Cortex of kidney (tissue), 1 donor: Measurements from ENCODE around the gene VRK1.
A peak's percentile ranks its signal among the peaks of the same experiment; 100 is the strongest.
"Not testable (repeated sequence)": the region's sequence is repeated elsewhere in the genome, so short reads cannot be mapped to it uniquely, and the experiment has no call there.

Experiments used
- DNase-seq: peaks from one replicate; lab custom pipeline; 2025; lab: John Stamatoyannopoulos, UW

VRK1 gene

GRCh38 chr14:96796851-96797581 is at the start of gene VRK1:
Gene VRK1 (plus strand): TSS chr14:96797382. CDS start chr14:96833472, 36,090 bp downstream.
- DNase-seq, result peak; percentile 44

DNA sequence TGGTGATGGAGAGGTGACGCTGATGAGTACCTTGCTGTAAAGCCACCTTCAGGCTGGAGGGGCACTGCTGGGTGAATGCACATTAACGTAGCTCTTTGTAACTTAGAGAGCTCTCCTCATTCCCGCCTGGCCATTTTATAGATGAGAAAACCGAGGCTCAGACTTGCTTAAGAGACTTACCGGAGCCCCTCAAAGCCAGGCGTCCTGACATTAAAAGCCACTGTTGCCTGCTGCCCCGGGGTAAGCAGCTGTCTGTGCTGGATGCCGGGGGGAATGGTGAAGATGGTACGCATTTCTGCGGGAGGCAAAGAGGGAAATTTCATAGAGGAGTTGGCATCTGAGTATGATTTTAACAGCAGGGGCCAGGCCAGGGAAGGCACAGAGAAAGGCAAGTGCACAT is 49.6 kb upstream of the VRK1 start:
- DNase-seq, result no peak

- no peak for DNase-seq
These were observed 48.8 kb upstream of the VRK1 start for GRCh38 chr14:96748362-96748761.

DNA sequence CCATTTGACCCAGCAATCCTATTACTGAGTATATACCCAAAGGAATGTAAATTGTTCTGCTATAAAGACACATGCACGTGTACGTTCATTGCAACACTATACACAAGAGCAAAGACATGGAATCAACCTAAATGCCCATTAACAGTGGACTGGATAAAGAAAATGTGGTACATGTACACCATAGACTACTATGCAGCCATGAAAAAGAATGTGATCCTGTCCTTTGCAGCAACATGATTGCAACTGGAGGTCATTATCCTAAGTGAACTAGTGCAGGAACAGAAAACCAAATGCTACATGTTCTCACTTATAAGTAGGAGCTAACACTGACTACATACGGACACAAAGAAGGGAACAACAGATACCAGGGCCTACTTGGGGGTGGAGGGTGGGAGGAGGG is 45.7 kb upstream of the VRK1 start:
- DNase-seq, result no peak

- no peak for DNase-seq
These were observed 45.1 kb upstream of the VRK1 start for GRCh38 chr14:96752125-96752524.

DNA sequence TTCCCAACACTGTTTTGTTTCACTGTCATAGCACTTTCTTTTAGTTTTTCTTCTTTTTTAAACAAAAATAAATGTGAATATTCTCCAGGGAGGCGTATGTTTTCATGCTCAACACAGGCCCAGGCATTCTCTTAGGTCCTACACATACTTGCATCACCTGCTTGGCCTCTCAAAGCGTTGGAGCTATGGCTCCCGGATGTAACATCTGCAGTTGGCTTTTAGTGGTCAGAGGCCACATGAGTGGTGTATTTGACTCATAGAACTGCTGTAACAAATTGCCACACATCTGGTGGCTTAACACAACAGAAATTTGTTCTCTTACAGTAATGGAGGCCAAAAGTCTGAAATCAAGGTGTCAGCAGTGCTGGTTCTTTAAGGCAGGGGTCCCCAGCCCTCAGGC is 44.6 kb upstream of the VRK1 start:
- no peak for DNase-seq

DNA sequence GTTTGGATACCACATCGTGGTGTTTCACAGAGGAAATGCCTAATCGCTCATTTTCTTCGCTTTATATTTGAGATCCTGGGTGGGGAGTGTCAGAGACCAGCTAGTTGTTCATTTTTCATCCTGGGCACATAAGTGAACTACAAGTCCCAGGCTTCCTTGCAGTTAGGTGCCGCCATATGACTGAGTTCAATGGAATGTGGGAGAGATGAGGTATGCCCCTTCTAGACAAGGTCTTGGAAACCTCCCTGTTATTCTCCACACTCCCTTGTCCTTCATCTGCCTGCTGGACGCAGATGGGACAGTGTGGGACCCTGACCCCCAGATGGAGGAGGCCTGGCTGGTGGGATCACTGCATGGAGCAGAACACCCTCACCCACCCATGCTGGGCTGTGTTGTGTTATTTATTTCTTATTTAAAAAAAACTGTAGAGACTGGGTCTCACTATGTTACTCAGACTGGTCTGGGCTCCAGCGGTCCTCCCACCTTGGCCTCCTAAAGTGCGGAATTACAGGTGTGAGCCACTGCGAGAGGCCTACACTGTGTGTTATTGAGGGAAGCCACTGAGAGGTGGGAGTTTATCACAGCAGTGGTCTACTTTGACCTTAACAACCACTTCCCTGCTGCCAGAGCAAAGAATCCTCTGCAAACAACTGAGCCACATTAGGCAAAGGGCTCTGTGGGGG is 42.9 kb upstream of the VRK1 start:
- DNase-seq, result no peak

DNA sequence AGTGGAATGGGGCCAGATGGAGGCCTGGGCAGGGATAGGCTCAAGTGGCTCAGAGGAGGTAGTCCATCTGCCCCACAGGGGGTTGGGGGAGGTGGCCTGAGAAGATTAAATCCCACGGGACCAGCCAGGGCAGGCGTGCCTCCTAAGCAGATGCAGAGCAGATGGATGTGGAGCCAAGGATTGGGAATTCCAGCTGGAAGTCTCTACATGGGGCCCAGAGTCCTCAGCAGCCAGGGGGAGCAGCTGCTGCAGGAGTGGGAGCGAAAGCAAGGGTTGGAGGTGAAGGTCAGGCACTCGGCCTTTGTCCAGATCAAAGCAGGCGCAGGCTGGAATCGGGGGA is 42.4 kb upstream of the VRK1 start:
- DNase-seq, result no peak

GRCh38 chr14:96756745-96757144 is 40.4 kb upstream of the VRK1 start:
- no peak for DNase-seq

DNA sequence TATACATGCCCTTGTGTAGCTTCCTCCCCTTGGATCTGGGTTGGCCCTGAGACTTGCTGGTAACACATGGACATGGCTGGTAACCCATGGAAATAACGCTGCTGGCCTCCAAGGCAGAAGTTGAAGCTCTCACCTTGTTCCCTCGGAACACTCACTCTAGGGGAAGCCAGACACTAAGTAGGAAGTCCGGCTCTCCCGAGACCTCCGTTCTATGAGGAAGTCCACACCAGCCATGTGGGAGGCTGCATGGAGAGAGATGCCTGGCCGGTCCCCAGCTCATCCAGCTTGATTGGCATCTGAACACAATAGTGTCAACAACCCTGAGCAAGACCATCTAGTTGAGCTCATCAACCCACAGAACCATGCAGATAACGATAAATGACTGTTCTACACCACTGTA is 39.7 kb upstream of the VRK1 start:
- DNase-seq, result no peak

GRCh38 chr14:96761066-96761465 is 36.1 kb upstream of the VRK1 start:
- DNase-seq, result no peak

DNA sequence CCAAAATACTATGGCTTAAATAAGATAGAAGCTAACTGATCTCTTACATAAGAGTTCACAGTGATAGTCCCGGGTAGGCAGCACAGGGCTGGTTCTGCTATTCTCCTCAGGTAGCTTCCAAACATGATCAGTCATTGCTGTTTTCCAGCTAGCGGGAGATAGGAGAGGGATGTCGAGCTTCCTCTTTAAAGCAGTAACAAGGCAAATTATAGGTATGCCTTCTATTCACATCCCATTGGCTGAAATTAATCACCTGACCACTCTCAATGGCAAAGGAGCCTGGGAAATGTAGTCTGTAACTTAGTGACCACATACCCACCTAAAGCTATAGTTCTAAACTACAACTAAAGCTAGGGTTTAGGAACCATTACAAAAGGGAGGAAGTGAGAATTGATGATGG is 34.5 kb upstream of the VRK1 start:
- no peak for DNase-seq

- no peak for DNase-seq
These were observed 33.2 kb upstream of the VRK1 start for GRCh38 chr14:96764012-96764411.

- not testable (repeated sequence) for DNase-seq
These were observed 32.0 kb upstream of the VRK1 start for GRCh38 chr14:96765205-96765604.

GRCh38 chr14:96772929-96773328 is 24.3 kb upstream of the VRK1 start:
- no peak for DNase-seq

DNA sequence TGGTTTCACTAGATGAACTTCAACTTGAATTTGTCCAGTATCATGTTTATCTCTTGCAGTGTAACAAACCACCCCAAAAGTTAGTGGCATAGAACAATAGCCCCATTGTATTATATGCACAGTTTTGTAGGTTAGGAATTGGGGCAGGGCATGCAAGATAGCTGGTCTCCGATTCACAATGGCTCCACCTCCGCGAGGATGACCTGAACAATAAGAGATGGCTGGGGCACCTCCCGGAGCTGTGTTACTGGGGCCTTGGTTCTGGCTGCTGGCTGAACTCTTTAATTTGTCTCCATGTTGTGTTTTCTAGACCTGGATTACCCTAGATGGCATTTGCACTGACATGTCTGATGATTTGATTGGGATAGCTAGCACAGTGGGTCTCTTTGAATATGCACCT is 20.4 kb upstream of the VRK1 start:
- no peak for DNase-seq

DNA sequence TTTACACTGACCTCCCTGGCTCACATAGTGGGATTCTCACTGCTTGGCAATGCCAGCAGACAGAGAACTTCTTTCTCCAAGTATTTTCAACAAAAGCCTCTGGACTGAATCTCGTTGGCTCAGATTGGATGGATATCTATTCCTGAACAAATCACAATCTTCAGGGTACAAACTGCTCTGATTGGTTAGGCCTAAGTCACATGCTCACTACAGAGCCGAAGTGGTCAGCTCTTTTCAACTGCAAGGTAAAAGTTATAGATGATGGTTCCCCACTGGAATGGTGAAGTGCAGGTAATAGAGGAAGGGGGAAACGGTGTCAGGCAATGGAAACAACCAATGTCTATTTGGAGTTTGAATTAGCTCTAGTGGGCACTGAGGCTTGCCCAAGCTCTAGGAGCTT is 16.7 kb upstream of the VRK1 start:
- no peak for DNase-seq

DNA sequence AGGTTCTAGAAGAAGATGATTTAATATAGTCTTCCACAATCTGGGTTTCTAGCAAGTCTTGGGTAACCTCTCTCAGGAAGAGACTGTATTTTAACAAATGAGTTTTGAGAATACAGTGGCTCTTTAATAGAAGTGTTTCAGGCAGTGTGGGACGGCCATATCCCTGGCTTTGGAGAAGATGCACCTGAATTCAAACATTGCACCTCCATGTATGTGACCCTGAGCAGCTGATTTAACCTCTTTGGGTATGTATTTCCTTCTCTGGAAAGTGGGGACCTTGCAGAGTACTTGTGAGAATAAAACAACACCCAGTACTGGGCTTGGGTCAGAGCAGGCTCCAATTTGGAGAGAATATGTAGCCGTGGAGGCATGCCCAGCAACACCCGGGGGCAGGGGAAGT is 15.8 kb upstream of the VRK1 start:
- DNase-seq, result no peak

DNA sequence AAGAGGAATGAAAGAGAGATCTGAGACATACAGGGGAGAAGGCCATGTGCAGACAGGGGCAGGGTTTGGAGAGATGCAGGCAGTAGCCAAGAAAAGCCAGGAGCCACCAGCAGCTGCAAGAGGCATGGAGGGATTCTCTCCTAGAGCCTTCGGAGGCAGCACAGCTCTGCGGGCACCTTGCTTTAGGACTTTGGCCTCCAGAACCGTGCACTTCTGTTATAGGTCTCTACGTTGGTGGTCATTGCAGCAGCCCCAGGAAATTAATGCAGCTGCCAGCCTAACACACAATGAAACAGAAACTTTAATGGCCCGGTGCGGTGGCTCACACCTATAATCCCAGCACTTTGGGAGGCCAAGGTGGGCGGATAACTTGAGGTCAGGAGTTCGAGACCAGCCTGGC is 14.7 kb upstream of the VRK1 start:
- no peak for DNase-seq

- no peak for DNase-seq
These were observed 13.9 kb upstream of the VRK1 start for GRCh38 chr14:96783043-96783914.

GRCh38 chr14:96783915-96784224 is 13.3 kb upstream of the VRK1 start:
- no peak for DNase-seq

GRCh38 chr14:96790186-96790585 is 7.0 kb upstream of the VRK1 start:
- DNase-seq, result no peak

- DNase-seq, result no peak
These were observed 6.5 kb upstream of the VRK1 start for GRCh38 chr14:96790706-96791105.
